Measurements from ENCODE around the gene CAPN8.

The CAPN8 gene

DNA sequence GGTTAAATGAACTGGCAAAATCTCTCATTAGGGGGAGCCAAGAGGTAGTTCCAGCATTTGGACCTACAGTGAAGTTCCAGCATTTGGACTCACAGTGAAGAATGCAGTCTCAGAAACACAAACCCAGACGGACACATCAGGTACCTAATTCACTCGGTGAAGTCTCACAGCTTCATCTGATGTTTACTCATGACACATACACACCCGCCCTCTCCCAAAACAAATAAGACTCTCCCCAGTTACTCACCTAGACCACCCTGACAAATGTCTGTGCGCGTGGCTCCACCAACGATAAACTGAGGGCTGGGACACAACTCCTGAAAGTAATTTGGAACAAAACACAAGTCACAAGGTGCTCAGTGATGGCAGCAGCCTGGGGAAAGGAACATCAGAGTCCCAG lies 11.4 kb downstream of the CAPN8 start:
- no peak for DNase-seq (ENCODE audit: low read depth in 2 of 2)

- no peak for DNase-seq (ENCODE audit: low read depth in 2 of 2)
Observed at GRCh38 chr1:223653431-223653830, 12.1 kb downstream of the CAPN8 start.

DNA sequence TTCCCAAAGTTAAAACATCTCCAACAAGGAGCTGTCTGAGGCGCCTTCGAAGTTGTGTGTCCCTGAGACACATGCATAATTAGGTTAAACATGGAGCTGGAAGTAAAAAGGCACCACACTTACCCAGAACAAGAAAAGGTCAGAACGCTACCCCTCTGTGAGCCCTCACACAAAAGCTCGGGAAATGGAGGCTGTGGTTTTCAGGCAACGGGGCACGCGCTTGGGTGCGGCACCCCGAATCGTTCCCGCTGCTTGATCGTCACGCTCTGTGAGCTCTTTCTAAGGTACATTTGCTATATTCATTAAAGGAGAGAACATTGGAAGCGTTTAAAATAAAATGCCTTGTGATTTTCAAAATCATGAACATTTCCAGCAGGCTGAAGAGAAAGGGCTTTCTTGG lies 12.5 kb downstream of the CAPN8 start:
- no peak for DNase-seq (ENCODE audit: low read depth in 2 of 2)

- no peak for DNase-seq (ENCODE audit: low read depth in 2 of 2)
Observed at GRCh38 chr1:223652436-223652941, 13.0 kb downstream of the CAPN8 start.

DNA sequence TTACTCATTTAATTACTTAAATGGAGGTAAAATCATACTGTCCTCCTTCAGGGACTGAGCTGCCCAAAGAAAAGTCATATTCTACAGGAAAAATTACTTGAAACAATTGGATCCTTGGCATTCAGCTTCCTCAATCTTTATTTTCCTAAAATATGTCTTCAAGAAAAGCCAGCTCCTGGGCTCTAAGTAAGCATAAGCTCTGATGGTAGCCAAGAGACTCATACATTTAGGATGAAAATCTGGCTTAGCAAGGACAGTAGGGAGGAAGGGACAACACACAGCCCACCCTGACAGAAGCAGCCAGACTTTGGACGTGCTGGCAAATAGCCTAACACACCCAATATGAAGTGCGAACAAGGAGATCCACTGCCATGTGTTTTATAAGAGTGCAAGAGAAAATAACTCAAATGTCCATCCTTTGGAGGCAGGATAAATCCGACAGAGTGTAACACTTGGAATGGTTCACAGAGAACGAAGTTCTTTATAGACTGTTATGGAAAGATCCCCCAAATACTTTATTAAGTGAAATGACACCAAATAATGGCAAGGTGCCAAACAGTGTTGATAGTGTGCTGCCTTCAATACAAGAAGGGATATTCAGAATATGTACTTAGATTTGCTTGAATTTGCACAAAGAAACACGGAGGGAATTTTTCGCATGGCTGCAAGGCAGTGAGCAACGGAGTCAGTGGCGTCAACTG lies 14.1 kb downstream of the CAPN8 start:
- DNase-seq (ENCODE audit: low read depth in 2 of 2) = no peak

DNA sequence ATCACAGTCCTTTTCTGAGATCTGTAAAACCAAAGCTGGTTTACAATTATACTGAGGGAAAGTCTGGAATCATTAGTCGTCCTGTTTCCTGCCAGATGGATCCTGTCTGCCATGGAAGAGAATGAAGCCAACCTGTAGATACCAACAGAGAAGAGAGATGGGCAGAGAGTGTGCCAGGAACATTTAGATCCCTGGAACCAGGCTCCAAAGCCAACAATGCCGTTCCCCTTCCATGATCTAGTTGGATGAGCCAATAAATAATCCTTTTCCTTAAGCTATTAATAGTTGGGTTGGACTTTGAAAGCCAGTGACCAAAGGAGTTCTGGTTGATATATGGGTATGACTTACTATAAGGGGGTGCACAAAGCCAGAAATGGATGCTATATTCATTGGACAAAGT lies 15.0 kb downstream of the CAPN8 start:
- DNase-seq (ENCODE audit: low read depth in 2 of 2) = no peak

DNA sequence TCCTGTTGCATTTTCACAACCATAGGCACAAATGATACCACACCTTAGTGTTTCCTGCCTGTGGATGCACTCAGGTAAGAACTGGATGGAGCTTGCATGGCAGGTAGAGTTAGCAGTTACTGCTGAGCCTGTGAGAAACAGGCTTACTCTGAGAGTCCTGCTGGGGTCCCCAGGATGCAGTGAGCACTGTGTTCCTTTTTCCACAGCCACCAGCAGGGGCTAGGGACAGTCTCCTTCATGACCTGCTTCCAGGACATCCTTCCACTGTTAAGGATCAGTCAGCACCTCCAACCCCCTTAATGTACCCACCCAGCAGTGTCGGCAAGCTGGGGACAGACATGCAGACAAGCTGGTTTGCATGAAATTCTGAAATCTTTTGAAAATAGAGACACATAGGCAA lies 16.3 kb downstream of the CAPN8 start:
- DNase-seq (ENCODE audit: low read depth in 2 of 2) = no peak

DNA sequence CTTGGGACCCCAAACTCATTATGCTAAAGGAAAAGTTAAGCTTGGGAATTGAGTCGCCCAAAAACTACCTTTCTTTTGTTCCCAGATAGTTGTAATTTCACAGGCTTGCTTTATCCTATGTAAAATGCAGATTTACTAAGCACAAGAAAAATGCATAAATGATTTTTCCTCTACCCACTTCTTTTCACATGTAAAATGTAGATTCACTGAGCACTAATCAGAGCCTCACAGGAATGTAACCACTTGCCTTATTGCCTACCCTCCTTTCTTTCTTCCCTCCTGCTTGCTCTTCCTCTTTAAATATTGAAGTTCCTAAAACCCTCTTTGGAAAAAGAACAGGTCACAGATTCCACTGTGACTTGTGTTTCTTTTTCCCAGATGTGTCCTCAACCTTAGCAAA lies 18.3 kb downstream of the CAPN8 start:
- no peak for DNase-seq (ENCODE audit: low read depth in 2 of 2)

- DNase-seq (ENCODE audit: low read depth in 2 of 2) = no peak
Observed at GRCh38 chr1:223645903-223646302, 19.6 kb downstream of the CAPN8 start.

DNA sequence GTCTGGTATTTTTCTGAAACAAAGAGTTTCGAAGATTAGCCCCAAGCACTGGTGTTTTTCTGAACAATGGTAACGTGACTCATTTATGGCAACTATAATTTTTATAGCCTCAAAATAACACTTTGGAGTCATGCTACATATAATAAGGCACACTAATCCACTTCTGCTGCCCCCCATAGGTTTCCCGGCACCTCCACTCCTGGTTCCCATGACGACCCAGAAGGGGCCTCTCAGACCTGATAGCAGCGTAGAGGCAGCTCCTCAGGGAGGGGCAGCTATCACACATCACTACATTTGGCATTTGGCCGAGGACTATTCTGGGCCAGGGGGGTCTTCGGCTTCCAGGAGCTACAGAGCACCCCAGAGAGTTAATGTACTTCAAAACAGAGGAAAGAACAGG lies 23.3 kb downstream of the CAPN8 start:
- DNase-seq (ENCODE audit: low read depth in 2 of 2) = no peak

GRCh38 chr1:223641523-223642039 lies 23.9 kb downstream of the CAPN8 start:
- DNase-seq (ENCODE audit: low read depth in 2 of 2) = no peak

DNA sequence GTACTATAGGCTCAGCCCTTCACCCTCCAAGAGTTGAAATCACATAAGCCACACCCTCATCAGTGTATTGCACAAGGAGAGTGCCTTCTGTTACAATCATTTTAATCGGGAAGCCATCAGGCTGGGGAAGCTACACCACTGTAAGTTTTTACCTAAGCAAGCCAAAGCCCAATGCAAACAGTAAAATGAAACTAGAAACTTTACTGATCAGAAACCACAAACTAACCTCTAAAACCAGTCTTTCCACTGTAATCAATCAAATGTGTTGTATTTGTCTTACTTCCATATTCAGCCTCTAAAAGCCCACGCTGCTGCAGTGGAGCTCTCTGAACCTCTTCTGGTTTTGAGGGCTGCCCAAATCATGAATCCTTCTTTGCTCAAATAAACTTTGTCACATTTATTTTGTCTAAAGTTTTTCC lies 26.2 kb downstream of the CAPN8 start:
- DNase-seq (ENCODE audit: low read depth in 2 of 2) = no peak

DNA sequence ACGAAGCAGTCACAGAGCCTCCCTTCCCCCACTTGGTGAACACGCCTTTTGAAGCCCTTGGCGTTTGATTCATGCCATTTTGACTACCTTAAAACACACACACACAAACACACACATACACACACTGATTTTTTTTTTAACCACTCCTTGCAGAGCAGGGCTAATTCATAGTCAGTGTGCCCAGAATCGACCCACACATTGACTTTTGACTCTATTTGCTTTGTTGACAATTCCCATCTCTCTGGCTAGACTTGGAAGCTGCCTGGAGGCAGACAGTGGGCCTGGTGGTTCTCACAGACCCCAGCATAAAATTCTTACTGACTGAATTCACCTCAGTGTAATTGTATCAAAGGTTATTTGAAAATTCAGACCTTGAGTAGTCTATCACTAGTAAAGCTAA lies 30.3 kb downstream of the CAPN8 start:
- no peak for DNase-seq (ENCODE audit: low read depth in 2 of 2)

DNA sequence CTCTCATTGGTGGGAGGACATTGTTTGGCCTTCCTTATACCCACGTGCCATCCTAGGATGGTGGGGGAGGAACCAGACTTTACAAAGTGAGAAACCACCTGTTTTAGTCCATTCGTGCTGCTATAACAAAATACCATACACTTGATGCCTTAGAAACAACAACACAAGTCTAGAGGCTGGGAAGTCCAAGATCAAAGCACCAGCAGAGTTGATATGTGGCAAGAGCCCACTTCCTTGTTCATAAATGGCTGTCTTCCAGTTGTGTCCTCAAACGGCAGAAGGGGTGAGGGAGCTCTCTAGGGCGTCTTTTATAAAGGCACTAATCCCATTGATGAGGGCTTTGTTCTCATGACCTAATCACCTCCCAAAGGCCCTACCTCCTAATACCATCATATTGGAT lies 31.1 kb downstream of the CAPN8 start:
- no peak for DNase-seq (ENCODE audit: low read depth in 2 of 2)

DNA sequence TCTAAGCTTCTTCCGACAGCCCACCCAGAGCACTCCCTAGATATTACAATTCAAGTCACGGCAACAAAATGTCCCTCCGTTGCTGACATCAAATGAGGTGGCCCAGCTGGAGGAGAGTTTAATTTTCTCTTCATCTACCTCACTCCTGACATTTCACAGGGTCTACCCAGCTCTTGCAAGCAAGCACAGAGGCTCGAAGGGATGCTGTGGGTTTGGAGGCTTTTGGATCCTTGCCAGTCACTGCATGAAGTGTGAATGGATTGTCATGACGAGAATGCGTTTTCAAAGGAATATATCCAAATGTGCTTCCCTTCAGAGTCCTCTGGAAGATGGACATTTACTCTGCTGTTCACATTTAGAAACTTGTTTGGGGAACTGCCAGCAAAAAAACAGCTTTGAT lies 33.5 kb downstream of the CAPN8 start:
- no peak for DNase-seq (ENCODE audit: low read depth in 2 of 2)

DNA sequence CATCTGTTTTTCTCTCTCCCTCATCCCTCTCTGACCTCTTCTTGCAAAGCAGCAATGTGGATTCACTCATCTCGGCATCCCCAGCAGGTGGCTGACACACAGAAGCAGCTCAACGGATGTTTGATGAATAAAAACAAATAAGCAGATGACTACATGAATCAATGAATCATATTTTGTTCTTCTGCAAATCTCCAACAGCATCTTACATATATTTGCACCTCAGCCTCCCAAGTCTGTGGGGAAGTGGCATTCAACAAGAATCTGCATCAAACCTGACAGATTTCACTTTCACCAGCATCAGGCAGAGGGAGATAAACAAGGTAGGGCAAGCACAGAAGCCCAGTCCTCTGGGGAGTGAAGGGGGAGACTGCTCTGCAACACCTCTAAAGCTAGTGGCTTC lies 34.0 kb downstream of the CAPN8 start:
- no peak for DNase-seq (ENCODE audit: low read depth in 2 of 2)

DNA sequence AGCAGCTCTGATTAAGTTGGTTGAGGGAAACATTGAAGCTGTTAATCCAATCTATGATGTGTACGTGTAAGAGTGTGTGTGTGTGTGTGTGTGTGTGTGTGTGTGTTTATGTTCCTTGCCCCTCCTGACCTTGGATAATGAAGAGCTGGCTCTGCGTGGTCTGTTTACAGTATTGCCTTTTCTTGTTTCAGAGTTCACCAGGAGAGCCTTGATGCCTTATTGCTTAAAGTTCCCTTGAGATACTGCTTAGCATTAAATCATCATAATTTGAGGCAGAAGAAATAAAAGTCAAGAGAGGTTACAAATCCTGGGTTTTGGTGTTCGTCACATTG lies 36.4 kb downstream of the CAPN8 start:
- no peak for DNase-seq (ENCODE audit: low read depth in 2 of 2)

DNA sequence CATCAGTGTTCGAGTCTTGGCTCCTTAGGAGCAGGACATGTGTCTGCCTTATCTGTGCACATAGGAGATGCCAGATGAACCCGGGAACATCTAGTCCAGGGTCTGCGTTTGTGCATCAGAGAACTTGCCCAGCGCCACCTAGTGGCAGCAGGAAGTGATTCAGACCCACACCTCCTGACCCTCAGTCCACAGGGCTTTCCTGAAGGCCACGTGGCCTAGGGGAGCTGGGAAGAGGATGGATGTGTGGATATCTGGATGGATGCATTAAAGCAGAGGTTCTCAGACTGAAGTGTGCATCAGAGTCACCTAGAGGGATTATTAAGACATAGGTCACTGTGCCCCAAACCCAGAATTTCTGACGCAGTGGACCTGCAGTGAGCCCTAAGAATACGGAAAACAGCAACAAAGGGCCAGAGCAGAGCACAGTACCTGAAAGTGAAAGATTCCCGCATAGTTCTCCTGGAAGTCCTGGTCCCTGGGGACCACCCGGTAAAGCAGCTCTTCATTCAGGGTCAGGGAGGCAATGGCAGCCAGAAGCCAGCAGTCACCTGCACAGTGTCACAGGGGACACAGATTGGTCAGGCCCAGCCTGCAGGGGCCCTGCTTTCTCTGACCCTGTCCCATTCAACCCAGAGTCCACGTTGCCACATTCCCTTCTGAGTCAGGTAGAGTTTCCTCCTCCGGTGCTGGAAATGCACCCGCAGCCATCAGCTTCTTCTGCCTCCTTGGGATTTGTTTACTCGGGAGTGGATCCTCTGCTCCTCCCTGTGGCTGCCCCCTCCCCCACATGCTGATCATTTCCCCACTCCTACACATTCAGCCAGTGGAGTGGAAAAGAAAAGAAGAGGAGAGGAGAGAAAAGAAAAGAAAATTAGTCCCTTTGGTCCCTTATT lies 37.0 kb downstream of the CAPN8 start:
- DNase-seq (ENCODE audit: low read depth in 2 of 2) = peak; percentile 8 to 48

GRCh38 chr1:223622132-223622842 lies 43.2 kb downstream of the CAPN8 start:
- DNase-seq (ENCODE audit: low read depth in 2 of 2) = no peak

- no peak for DNase-seq (ENCODE audit: low read depth in 2 of 2)
Observed at GRCh38 chr1:223621312-223621734, 44.2 kb downstream of the CAPN8 start.

- no peak for DNase-seq (ENCODE audit: low read depth in 2 of 2)
Observed at GRCh38 chr1:223620297-223620897, 45.1 kb downstream of the CAPN8 start.

GRCh38 chr1:223618680-223619079 lies 46.8 kb downstream of the CAPN8 start:
- no peak for DNase-seq (ENCODE audit: low read depth in 2 of 2)

Measured in activated CD4-positive, alpha-beta T cell treated with anti-CD3 and anti-CD28 coated beads for 24 hours (primary cell).